ENCODE data around the gene BIN1.
A peak's percentile ranks its signal among the peaks of the same experiment; 100 is the strongest.

Gene BIN1

DNA sequence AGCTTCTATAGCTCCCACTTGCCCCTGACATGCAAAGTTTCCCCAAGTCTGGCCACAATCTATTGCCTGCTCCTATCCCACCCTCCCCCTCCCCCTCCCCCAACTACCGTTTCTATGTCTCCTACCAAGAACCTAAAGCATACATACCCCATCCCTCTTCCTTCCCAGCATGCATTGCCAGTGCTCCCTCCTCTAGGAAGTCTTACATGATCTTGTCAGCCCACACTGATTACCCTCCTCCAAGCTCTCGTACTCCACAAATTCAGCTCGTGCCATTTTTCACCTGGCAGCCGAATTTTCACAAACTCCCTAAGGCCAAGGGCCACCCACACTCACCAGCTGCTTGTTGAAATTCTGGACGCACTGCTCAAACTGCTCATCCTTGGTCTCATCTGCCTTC lies 30.7 kb downstream of the BIN1 start:
- DNase-seq (ENCODE audit: low read depth in 1 of 2, low spot score in 1 of 2) = no peak

DNA sequence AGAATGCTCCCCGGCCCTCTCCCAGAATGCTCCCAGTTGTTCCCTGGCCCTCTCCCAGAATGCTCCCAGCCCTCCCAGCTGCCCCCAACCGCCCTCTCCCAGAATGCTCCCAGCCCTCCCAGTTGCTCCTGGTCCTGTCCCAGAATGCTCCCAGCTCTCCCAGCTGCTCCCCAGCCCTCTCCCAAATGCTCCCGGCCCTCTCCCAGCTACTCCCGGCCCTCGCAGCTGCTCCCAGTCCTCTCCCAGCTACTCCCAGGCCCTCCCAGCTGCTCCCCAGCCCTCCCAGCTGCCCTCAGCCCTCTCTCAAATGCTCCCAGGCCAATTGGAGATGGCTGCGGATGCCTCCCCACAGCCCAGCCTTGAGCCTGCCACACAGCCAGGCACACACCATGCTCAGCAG lies 31.1 kb downstream of the BIN1 start:
- no peak for DNase-seq (ENCODE audit: low read depth in 1 of 2, low spot score in 1 of 2)

DNA sequence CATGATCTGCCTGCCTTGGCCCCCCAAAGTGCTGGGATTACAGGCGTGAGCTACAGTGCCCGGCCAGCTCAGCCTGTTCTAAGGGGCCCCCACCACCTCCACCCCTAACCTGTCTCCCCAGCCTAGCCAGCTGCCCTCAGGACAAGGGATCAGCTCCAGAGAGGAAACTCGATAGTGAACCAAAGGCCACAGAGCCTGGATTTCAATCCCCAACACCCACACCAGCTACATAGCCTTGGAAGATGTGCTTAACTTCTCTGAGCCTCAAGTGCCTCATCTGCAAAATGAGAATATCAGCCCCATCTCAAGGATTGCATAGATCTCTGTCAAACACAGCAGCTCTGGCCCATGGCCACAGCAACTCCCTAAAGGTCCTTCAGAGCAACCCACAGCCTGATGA lies 32.0 kb downstream of the BIN1 start:
- DNase-seq (ENCODE audit: low read depth in 1 of 2, low spot score in 1 of 2) = no peak

DNA sequence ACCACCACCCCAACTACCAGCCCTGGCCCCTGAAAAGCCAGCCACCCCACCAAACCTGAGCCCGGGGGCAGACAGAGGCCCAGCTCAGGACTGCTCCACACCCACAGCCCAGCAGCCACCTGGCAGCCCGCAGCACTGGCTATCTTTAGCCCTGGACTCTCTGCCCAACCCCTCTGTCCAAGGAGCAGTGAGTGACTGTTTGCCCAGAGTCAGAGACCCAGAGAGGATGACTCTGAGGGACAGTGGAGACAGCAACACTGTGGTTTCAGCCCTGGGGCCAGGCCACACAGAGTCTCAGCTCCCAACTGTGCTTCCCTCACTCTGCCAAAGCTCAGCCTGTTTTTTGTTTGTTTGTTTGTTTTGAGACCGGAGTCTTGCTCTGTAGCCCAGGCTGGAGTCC lies 32.6 kb downstream of the BIN1 start:
- DNase-seq (ENCODE audit: low read depth in 1 of 2, low spot score in 1 of 2) = no peak

DNA sequence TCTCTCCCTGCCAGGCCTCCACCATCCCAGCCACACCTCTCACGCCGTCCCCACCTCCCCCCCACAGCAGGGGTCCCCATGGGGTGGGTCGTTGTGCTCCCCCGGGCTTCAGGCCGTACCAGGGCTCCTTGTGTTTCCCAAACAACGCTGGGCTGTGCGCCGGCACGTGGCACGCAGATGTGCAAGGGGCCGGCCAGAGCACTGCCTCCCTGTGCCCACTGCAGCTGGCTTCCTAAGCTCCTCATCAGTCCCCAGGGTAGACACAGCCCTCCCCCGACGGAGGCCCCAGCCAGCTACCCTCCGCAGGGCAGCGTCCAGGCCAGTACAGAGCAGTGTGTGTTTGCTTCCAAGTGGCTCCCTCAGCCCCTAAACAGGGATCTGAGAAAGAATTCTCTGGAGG lies 34.0 kb downstream of the BIN1 start:
- DNase-seq (ENCODE audit: low read depth in 1 of 2, low spot score in 1 of 2) = no peak

DNA sequence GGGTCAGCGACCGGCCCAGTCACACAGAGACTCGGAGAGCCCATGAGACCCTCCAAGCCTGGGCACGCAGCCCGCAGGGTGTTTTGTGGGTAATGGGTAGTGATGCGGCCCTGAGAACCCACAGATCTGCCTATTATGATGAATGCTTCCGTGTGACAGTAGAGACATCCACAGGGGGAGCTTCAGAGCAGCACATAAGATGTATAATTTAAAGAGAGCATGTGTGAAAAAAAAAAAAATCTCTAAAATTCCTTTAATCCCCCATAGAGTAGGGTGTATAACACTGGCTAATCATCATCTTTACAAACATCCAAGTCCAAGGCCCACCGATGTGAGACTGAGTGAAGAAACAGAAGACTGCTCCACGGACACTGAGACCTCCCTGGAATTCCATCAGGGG lies 34.6 kb downstream of the BIN1 start:
- no peak for DNase-seq (ENCODE audit: low read depth in 1 of 2, low spot score in 1 of 2)

DNA sequence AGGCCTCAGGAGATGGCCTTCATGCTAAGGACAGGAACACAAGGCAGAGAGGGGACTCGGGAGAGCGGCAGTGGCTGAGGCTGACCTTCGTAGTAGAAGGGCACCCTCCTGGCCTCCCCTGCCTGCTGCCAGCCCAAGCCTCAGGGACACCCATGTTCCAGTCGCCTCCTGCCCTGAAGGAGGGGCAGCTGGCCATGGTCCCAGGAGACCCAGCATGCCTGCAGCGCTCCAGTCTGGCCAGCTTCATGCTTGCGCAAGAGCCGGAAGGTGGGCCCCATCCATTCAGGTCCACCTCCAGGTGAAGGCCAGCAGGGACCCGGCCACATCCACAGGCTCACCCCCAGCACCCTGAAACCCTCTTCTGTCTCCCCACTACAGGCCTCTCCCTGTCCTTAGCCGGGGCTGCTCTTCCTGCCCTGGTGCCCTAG lies 35.0 kb downstream of the BIN1 start:
- no peak for DNase-seq (ENCODE audit: low read depth in 1 of 2, low spot score in 1 of 2)

DNA sequence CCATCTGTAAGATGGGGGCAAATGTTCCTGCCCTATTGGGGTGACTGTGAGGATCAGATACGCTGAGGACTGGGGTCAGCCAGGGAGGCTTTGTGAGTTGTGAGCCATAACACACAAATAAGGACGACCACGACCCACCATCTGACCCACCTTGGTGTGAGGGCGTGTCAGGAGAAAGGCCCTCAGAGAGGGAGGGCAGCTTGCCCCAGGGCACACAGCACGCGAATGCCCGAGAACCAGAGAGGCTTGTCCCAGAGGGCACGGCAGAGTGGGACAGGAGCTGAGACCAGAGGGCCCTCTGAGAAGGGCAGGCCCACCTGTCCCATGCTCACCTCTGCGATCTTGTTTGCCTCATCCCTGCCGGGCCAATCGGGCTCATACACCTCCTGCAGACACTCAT lies 36.7 kb downstream of the BIN1 start:
- no peak for DNase-seq (ENCODE audit: low read depth in 1 of 2, low spot score in 1 of 2)

DNA sequence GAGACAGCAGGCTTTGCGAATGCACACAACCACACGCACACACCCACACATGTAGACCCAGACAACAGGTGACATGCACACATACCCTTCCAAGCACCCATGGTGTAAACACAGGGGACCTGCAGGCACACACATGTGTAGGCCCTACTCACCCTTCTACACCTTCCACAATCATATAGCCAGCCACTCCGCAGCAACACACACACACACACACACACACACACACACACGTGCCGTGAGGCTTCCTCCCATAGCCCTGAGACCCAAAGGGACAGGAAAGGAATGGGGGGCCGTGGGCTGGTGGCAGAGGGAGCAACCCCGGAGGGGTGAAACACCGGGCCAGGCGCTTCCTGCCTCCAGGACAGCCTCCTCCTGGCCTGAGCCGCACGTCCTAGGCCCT lies 37.4 kb downstream of the BIN1 start:
- DNase-seq (ENCODE audit: low read depth in 1 of 2, low spot score in 1 of 2) = no peak

DNA sequence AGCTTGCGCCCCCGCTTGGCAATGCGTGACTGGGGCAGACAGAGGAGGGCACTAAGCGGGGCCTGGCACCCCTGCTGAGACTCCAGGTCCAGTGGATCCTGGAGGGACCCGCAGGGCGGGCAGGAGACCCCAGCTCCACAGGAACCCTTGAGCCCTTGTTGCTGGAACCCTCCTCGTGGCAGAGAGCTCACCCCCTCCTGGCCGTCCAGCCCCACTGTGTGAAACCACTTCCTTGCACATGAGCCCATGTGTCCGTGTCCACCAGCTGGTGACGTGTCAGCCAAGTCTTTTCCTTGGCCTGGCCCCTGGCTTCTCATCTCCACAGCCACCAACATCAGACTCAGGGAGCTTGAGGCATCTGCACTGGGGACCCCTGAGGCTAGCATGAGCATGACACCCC lies 38.0 kb downstream of the BIN1 start:
- DNase-seq (ENCODE audit: low read depth in 1 of 2, low spot score in 1 of 2) = no peak

DNA sequence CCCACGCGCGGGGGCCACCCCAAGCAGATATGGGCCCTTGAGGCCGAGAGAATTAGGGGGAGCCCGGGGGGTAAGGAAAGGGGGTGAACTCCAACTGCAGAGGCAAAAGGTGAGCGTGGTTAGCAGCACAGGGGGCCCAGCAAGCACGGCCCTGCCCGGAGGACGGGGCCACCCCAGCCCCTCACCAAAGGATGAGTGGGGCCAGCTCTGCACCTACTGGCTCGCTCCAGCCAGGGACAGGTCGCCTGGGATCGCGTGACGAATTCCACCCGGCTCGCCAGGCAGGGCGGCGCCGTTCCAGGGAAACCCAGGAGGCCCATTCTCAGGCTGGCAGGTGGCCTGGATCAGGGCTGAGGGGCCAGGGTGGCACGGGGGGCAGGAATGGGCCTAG lies 38.6 kb downstream of the BIN1 start:
- no peak for DNase-seq (ENCODE audit: low read depth in 1 of 2, low spot score in 1 of 2)

DNA sequence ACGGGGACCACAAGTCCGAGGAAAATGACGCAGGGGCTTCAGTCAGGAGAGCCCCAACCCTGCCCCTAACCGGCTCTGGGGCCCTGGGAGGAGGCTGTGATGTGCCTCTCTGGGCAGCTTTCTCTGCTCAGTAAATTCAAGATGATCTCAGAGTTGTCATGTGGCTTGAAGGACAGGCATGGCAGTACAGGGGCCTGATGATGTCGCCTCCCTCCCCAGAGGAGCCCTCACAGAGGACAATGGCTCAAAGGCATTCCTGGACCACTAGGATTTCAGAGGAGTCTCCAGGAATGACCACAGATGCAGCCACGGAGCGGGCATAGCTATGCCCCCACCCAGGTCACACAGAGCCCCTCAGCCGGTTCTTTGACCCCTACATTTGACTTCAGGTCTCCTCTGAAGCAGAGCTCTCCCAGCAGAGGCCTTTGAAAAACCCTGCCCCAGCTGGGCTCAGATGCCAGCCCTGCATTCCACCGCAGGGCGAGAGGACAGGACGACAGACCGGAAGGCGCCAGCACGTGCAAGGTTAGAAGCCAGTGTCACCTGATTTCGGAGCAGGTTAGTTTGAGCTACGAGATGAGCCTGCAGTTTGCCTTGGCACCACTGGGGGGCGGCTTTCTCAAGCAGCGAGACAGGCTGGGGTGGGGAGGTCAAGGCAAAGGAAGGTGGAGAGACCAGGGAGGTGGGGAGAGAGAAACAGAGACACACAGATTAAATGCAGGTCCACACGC lies 39.2 kb downstream of the BIN1 start:
- peak; percentile 43 to 48 for DNase-seq (ENCODE audit: low read depth in 1 of 2, low spot score in 1 of 2)

DNA sequence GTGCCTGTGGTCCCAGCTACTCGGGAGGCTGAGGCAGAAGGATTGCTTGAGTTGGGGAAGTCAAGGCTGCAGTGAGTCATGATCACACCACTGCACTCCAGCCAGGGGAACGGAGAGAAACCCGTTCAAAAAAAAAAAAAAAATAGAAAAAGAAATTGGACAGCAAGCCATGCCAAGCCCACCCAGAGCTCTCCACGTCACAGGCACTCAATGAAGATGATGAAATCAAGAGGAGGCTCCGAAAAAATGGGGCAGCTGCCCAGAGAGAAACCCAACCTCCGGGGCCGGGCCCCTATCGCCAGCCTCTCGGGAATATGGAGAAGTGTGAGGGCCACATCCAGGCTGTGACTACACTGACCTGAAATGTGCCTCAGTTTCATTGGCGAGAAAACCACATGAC lies 40.0 kb downstream of the BIN1 start:
- DNase-seq (ENCODE audit: low read depth in 1 of 2, low spot score in 1 of 2) = no peak

DNA sequence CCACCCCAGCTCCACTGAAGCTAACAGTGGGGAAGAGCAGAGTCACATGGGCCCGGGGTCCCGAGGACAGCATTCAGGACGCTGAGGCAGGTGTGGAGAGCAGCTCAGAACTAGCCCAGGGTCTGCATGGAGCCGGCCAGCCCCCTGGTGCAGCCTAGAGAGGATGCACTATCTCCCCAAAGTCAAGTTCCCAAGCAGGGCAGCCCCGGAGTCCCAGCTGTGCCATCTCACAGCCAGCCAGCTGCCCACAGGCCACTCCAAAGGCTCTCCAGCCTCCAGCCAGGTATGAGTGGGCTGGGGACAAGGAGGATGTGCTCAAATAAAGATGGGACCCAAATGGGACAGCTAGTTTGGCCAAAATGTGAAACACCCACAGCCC lies 41.0 kb downstream of the BIN1 start:
- DNase-seq (ENCODE audit: low read depth in 1 of 2, low spot score in 1 of 2) = no peak

DNA sequence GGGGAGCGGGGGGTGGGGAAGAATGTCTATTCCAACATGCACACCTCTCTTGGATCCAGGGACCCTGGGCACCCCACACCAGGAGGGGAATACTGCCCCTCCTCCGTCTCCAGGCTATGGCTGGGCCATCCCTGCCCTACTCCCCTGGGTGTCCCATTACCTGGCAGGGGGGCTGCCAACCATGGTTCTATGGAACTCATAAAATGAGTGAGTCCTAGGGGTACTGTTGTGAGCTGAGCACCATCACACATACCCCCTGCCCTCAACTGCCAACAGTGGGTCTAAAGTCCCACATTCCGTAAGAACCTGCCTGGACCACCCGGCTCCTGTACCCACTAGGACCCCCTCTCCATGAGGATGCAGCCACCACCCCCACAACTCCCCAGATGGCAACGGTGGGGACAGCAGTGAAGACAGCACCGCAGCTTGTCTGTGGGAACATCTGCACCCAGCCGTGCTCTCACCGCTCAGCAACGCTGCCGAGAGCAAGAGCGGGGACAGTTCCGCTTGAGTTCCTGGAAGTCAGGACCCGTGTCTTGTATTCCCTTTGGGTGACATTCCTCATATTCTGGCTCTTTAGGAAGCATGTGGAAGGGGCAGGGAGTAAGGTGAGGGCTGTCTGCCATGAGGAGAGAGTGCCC lies 41.5 kb downstream of the BIN1 start:
- DNase-seq (ENCODE audit: low read depth in 1 of 2, low spot score in 1 of 2) = no peak

DNA sequence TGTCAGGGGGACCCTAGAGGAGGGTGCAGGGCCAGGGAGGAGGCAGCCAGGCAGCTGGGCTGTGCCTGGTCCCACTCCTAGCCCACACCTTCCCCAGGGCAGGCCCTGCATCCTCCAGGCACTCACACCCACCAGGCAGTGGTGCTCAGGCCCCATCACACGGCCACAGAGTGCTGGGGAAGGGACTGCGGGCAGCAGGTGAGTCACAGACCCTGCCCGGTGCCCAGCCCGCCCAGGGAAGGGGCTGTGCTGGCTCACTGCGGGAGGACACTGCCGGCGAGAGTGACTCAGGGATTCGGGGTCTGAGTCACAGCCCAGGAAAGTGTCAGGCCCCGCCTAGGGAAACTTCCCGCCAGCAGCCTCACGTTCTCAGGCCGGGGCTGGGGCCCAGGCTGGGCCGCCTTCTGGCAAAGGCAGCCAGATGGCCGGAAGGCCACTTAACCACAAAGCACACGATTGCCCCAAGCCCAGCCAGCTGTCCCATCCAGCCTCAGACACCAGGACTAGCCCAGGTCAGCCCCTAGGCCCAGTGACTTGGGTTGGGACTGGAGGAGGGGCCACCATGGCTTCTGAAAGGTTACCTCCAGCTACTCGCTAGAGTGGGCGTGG lies 42.2 kb downstream of the BIN1 start:
- DNase-seq (ENCODE audit: low read depth in 1 of 2, low spot score in 1 of 2) = peak; percentile 32 to 66

DNA sequence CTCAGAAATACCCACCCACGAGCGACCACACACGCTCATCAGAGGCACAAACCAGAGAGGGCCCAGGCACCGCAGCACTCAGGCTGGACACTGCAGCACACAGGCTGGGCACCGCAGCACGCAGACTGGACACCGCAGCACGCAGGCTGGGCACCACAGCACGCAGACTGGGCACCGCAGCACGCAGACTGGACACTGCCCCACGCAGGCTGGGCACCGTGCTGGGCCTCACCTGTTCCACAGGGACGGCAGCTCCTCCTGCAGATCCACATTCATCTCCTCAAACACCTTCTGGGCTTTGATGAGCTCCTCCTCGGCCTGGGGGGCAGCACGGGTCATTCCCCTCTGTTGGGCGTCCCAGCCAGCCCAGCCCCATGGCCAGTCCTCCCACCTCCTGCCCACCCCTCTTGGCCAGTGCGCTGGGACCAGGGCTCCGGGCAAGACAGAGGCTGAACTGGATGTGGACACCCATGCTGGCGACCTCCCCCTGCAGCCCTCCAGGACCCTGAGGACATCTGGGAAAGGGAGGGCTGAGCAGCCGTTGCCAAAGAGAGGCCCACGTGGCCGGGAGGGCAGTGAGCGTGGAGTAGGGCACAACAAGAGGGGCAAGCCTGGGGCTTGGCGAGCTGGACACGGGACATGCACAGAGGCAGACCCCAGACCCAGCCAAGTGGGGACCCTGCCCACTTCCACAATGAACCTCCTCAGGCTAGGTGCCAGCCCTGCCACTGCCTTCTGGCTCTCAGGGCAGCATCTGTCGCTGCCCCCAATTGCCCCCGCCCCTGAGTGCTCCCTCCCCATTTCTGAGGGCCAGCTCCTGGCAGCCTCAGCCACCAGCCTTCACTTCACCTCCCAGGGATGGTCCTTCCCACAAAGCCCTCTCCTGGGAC lies 43.0 kb downstream of the BIN1 start:
- no peak for DNase-seq (ENCODE audit: low read depth in 1 of 2, low spot score in 1 of 2)

DNA sequence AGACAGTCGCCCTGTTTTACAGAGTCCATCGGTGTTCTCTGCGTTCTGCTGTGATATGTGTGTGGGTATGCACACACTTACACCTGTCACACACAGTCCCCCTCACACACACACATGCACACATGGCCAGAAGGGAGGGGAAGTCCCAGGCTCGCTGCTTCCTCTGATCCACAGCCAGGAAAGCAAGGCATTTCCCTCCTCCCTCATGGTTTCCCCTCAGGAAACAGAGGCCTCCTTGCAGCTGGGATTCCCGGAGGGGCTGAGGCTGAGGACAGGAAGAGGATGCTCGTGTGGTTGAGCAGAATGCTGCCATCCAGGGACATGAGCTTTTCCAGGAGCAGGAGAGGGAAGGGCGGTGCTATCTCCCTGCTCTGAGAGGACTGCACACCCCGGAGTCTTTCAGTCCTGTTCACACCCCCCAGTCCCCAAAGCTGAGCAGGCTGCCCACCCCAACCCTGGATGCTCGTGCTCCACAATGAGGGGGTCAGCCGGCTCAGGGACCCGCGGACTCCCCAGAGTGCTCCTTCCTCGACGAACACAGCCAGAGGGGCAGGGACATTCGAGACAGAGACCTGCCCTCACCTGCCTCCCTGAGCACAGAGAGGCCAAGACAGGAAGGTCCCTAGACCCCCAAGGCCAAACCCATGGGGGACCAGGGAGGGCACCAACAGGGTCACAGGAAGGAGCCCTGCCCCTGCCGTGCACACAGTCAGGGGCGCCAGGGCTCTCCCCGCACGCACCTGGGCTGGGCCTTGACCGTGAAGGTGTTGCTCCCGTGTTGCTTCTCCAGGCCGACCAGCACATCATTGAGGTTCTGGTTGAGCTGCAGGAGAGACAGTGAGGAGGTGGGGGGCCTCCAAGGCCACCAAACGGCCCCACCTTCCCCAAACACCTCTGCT lies 45.3 kb downstream of the BIN1 start:
- no peak for DNase-seq (ENCODE audit: low read depth in 1 of 2, low spot score in 1 of 2)

DNA sequence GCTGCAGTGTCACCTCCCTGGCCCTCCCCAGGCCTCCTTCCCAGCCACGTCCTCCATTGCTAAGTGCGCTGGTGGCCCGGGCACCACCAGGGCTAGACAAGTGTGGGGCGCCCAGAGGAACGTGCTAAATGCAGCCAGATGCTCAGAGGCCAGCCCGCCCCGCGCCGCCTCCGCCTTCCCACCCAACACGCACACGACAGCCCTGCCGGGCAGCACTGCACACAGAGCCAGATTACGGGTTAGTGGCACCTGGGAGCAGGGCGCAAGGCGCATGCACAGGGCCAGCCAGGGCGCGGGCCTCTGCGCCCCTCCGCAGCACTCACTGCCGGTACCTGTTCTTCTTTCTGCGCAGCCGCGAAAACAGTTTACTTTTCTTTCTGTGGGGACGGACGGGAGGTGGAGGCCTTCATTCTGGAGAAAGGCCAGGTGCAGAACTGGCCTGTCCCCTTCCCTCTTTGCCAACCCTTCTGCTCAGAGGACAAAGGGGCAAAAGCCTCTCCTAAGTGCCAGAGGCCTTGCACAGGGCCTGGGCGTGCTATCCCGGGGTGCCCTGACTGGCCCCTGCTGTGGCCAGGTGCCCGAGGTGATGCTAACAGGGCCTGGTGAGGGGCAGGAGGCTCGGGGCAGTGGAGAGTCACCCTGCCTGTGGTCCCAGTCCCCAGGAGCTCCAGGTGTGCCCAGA lies 46.5 kb downstream of the BIN1 start:
- no peak for DNase-seq (ENCODE audit: low read depth in 1 of 2, low spot score in 1 of 2)

DNA sequence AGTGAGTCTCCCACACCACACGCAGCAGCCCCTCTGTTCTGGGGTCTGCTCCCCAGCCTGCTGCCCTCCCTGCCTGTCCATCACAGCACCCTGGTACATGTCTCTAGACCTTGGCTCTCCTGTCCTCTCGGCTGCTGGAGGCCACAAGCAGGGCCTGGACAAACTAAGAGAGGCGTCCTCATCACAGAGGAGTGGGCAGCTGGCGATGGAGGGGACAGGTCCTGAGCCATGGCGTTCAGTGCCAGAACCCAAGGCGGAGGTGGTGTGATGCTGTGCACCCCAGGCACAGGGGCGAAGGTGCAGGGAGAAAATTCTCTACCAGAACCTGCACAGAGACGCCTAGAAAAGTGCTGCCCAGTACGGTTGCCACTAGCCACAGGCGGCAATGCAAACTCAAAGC lies 47.4 kb downstream of the BIN1 start:
- no peak for DNase-seq (ENCODE audit: low read depth in 1 of 2, low spot score in 1 of 2)
